HFFc6 (cell line): Measurements from ENCODE around the gene PTDSS2. TPM values are rescaled to one million over a fixed set of nuclear protein-coding genes. Genes with fewer than 3 reads are reported as not detected.

Experiments
- DNase-seq: peaks from one replicate; pipeline ENCODE4 v3.0.0-alpha.2; 2018
- H3K27ac Mint-ChIP-seq: 2 replicates; pipeline ENCODE4 v1.8.0; 2020; ENCODE audit warnings: mild to moderate bottlenecking, mixed read lengths
- H3K27me3 Mint-ChIP-seq: 2 replicates; pipeline ENCODE4 v1.8.0; 2021; ENCODE audit warnings: mild to moderate bottlenecking, moderate library complexity, mixed read lengths; ENCODE audit not compliant: insufficient read depth
- H3K36me3 Mint-ChIP-seq: 2 replicates; pipeline ENCODE4 v1.8.0; 2021; ENCODE audit warnings: low read depth, mixed read lengths
- H3K4me1 Mint-ChIP-seq: 2 replicates; pipeline ENCODE4 v1.8.0; 2020; ENCODE audit warnings: low read depth, mixed read lengths
- H3K4me3 Mint-ChIP-seq: 2 replicates; pipeline ENCODE4 v1.8.0; 2020; ENCODE audit warnings: mild to moderate bottlenecking, moderate library complexity, mixed read lengths
- H3K9me3 Mint-ChIP-seq: 2 replicates; pipeline ENCODE4 v1.8.0; 2020; ENCODE audit warnings: mild to moderate bottlenecking, mixed read lengths
- CTCF ChIP-seq: fragments of 200-600 bp; sonication (generic); IDR thresholded peaks from 2 replicates; pipeline ENCODE4 v1.5.0; 2021; ENCODE audit warnings: antibody characterized with exemption, mild to moderate bottlenecking
- total RNA-seq, 6 experiments: library from RNA; stranded (reverse); fragmentation: NEBNext Ultra II Directional; extraction: Animal tissue kit (Norgen Biotek cat#: 25700); gene quantifications; 2 replicates in 1 of 6; 3 replicates in 5 of 6; pipeline ENCODE4 v1.2.3, GENCODE V29; 2021

The PTDSS2 gene
- total RNA-seq, 6 experiments from 2014 or later = 23.3 to 34.5 (median 27.2) TPM

- TF ChIP-seq CTCF = no peak
- DNase-seq = no peak
- H3K27ac Mint-ChIP-seq = peak overlapping the region; percentile 54
- H3K4me3 Mint-ChIP-seq = no peak overlapping the region
- peaks cover 8% of the 10 kb centered on the region; the same call in 1 of the 2 replicates for H3K9me3 Mint-ChIP-seq
- H3K36me3 Mint-ChIP-seq = peaks cover 31% of the 10 kb centered on the region
- peaks cover 16% of the 10 kb centered on the region for H3K27me3 Mint-ChIP-seq
- peaks cover 6% of the 10 kb centered on the region; the same call in 1 of the 2 replicates for H3K4me1 Mint-ChIP-seq
Measured at GRCh38 chr11:497565-498296, 47.7 kb downstream of the PTDSS2 start.

- peaks cover 31% of the 10 kb centered on the region for H3K36me3 Mint-ChIP-seq
Measured at GRCh38 chr11:498297-499181, 48.5 kb downstream of the PTDSS2 start.

GRCh38 chr11:499201-500076 is 49.4 kb downstream of the PTDSS2 start:
- Mint-ChIP-seq H3K4me3 (no peak overlapping the region), H3K27ac (no peak overlapping the region), H3K4me1 (peaks cover 15% of the 10 kb centered on the region; the same call in 1 of the 2 replicates), H3K9me3 (peaks cover 8% of the 10 kb centered on the region; the same call in 1 of the 2 replicates), H3K36me3 (peaks cover 31% of the 10 kb centered on the region), H3K27me3 (peaks cover 14% of the 10 kb centered on the region)
- no peak for TF ChIP-seq CTCF
- no peak for DNase-seq

More at GRCh38 chr11:498297-499181, 48.5 kb downstream of the PTDSS2 start:
- Mint-ChIP-seq H3K4me3 (no peak overlapping the region), H3K4me1 (peaks cover 11% of the 10 kb centered on the region; the same call in 1 of the 2 replicates), H3K27ac (no peak overlapping the region), H3K27me3 (peaks cover 14% of the 10 kb centered on the region), H3K9me3 (peaks cover 8% of the 10 kb centered on the region; the same call in 1 of the 2 replicates)
- no peak for DNase-seq
- TF ChIP-seq CTCF = no peak

- no peak for DNase-seq
- no peak overlapping the region for H3K27ac Mint-ChIP-seq
- H3K9me3 Mint-ChIP-seq = peaks cover 8% of the 10 kb centered on the region; the same call in 1 of the 2 replicates
- H3K36me3 Mint-ChIP-seq = peaks cover 25% of the 10 kb centered on the region
- peaks cover 30% of the 10 kb centered on the region for H3K4me1 Mint-ChIP-seq
- H3K4me3 Mint-ChIP-seq = no peak overlapping the region
- no peak for TF ChIP-seq CTCF
- H3K27me3 Mint-ChIP-seq = peaks cover 11% of the 10 kb centered on the region
Measured at GRCh38 chr11:501001-501682, 51.1 kb downstream of the PTDSS2 start.
